Mucosa of gallbladder (tissue), 1 donor: ENCODE data around the gene PHKG2. TPM values are rescaled to one million over a fixed set of nuclear protein-coding genes. Genes with fewer than 3 reads are reported as not detected.
"Not testable (repeated sequence)": the region's sequence is repeated elsewhere in the genome, so short reads cannot be mapped to it uniquely, and the experiment has no call there.

Source experiments
- DNase-seq: peaks from one replicate; pipeline ENCODE4 v3.0.0-alpha.2; 2020; ENCODE audit warnings: low spot score
- total RNA-seq: library from RNA; stranded (reverse); gene quantifications from one replicate; pipeline ENCODE4 v1.2.1, GENCODE V29; 2021
- donor health status: DM: no; HTN: no; CAD: no.

Gene PHKG2, protein sequence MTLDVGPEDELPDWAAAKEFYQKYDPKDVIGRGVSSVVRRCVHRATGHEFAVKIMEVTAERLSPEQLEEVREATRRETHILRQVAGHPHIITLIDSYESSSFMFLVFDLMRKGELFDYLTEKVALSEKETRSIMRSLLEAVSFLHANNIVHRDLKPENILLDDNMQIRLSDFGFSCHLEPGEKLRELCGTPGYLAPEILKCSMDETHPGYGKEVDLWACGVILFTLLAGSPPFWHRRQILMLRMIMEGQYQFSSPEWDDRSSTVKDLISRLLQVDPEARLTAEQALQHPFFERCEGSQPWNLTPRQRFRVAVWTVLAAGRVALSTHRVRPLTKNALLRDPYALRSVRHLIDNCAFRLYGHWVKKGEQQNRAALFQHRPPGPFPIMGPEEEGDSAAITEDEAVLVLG
- total RNA-seq: 39.2 TPM

DNA sequence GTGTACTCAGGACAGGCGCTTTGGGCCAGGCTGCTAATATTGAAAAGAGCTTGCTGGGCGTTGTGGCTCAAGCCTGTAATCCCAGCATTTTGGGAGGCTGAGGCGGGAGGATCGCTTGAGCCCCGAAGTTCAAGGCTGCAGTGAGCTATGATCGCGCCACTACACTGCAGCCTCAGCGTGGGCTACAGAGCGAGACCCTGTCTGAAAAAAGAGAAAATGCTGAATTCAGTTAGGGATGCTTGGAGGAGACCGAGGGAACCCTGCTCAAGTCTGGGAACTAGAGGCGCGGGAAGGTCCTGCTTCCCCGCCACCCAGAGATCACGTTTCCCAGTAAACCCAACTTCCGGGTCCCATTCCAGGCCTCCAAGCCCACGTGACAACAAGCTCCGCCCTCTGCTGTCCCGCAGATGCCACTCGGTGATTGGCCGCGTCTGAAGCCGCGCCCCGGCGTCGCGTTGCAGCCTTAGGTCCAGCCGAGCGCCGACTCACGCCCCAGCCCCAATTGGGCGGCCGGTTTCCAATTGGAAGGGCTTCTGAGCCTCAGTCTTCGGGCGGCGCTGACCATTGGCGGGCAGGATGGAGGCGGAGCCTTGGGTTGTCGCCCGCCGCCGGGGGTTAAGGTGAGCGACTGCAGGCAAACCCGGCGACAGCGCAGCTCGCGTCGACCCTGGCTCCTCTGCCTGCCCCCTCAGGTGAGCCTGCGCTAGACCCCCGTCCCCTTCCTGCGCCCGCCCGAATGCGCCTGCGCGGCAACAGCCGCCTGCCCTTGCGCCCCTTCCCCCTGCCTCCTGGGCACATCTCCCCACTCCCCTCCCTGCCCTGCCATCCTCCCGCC lies at the start of gene PHKG2:
Gene PHKG2, plus strand, starts transcription at position 627 of the 835 bp plus-strand sequence. CDS start 396 bp downstream, outside the sequence.
- DNase-seq: peak; percentile 99

DNA sequence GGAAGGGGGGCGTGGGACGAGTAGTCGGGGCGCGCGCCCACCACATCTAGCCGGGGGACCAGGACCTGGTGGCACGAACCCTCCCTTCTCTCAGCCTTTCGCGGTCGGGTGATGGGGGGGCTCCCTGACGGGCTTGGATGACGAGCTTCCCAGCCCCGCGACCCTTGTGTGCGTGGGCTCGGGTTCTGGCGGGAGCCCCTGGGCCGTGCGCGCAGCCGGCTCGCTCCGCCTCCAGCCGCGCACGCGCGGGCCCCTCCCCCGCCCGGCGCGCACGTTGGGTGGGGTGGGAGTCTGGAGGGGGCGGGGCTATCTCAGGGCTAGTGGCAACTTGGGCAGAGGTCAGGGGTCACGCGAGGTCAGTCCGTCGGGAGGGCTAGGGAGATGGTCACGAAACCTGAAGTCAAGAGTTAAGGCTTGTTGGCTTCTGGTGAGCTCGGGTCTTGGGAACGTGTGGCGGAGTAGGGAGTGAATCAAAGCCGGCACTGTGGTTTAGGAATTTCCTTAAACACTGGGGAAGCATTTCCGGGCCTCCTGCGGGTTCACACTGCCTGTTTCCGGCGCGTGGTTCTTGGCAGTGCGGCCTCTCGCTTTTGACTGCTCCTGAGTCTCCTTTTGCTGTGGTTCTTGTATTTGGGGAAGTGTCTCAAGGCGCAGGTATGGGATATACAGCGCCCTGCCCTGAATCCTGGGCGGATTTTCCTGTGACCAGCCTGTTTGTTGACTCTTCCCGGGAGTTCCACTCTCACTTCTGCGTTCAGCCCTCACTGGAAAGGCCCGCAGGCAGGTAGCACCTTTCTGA lies 49.2 kb upstream of the PHKG2 start, which contains the start of gene SRCAP:
Gene SRCAP, plus strand, starts transcription at position 356 of the 799 bp plus-strand sequence. CDS start 1,654 bp downstream, outside the sequence.
- DNase-seq: peak; percentile 83

DNA sequence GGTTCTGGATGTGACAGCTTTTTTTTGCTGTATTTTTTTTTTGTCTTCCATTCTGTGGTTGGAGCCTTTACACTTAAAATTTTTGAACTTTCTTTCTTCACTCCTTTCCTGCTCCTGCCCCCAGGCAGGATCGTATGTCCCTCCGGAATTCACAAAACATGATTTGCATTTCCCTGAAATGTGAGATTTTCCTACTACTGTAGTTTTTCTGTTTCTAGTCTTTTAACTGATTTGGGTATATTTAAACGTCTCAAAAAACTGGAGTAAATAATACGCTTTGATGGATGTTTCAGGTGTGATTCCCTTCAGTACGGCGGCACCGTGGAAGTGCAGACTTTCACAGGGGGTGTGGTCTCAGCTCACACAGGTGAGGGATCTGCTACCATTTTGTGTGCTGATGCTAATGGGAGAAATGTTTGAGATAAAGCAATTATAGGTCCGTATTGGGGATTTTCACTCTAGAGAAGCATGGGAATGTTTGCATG lies 48.6 kb upstream of the PHKG2 start:
- no peak for DNase-seq

DNA sequence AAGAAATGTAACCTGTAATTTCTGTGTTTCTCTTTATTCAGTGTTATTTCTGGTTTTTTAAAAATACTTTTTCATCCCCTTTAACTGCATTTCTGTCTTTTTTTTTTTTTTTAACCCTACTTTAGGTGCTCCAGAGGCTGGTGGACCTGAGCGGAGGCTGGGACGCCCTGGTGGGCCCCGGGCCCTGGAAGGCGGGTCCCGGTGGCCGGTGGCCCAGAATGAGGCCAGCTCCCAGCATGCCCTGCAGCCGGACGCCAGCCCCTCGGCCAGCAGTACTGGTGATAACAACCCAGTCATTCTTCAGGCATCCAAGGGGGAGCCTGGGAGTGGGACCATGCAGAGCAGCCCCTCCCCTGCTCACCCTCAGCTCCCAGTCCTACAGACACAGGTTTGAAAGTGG lies 47.7 kb upstream of the PHKG2 start:
- DNase-seq: no peak

DNA sequence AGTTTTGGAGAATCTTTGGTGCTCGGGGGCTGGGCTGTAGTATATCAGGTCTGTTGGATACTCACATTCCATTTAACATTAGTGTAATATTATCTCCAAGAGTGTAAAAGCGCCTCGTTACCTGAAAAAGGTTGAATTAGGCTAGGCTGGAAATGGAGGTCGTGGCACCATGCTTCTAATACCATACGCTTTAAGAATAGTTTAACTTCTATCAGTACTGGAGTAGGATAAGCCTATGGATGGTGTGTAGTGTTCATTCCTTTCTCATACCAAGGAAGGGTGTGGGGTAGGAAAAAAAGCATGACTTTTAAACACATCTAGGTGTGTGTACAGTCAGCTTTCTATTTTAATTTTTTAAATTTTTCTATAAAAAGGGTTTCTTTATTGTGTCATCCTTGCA lies 47.3 kb upstream of the PHKG2 start:
- no peak for DNase-seq

DNA sequence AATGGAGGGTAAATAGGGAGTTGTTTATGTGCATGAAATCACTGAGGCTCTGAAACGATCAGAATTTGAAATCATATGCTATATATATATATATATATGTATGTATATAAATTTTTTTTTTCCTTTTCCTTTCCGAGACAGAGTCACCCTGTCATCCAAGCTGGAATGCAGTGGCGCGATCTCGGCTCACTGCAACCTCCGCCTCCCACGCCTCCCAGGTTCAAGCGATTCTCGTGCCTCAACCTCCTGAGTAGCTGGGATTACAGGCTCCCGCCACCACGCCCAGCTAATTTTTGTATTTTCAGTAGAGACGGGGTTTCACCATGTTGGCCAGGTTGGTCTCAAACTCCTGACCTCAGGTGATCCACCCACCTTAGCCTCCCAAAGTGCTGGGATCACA lies 45.2 kb upstream of the PHKG2 start:
- DNase-seq: not testable (repeated sequence)

DNA sequence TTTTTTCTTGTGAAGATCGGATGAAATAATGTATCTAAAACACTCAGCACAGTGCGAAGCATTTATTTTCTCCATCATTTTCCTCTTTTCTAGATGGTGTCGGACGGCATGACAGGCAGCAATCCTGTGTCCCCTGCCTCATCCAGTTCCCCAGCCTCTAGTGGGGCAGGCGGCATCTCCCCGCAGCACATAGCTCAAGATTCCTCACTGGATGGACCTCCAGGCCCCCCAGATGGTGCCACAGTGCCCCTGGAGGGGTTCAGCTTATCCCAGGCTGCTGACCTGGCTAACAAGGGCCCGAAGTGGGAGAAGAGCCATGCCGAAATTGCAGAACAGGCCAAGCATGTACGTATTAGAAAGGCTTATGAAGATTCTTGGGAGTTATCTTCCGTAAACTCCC lies 44.3 kb upstream of the PHKG2 start:
- DNase-seq: no peak

DNA sequence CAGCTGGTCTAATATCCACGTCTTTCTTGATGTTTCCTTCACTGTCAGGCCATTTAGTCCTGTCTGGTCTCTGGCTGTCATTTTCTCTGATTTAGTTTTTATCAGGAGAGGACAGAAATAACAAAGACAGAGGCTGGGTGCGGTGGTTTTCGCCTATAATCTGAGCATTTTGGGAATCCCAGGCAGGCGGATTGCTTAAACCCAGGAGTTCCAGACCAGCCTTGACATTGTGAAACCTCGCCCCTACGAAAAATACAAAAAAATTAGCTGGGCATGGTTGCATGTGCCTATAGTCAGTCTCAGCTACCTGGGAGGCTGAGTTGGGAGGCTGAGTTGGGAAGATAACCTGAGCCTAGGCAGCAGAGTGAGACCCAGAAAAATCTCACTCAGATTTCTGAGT lies 42.2 kb upstream of the PHKG2 start:
- no peak for DNase-seq

DNA sequence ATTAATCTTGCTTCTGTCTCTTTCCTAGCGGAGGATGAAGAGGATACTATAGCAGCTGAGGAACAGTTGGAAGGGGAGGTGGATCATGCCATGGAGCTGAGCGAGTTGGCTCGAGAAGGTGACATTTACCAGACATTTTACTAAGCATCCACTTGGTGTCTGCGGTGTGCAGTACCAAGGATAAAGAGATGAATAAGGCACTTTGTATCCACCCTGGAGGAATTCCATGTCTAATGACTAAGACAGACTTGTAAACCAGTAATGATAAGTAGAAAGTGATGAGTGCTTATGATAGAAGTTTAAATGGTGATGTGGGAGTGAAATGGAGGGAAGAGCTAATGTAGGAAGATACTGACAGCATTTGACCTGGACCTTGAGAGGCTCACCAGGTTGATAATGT lies 37.3 kb upstream of the PHKG2 start:
- DNase-seq: no peak

DNA sequence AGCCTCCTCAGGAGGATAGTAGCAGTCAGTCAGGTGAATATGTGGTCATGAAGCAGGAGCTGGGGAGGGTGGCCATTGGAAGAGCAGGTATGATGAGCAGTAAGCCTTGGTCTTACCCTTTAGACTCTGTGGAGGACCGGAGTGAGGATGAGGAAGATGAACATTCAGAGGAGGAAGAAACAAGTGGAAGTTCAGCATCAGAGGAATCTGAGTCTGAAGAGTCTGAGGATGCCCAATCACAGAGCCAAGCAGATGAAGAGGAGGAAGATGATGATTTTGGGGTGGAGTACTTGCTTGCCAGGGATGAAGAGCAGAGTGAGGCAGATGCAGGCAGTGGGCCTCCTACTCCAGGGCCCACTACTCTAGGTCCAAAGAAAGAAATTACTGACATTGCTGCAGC lies 36.5 kb upstream of the PHKG2 start:
- DNase-seq: no peak

DNA sequence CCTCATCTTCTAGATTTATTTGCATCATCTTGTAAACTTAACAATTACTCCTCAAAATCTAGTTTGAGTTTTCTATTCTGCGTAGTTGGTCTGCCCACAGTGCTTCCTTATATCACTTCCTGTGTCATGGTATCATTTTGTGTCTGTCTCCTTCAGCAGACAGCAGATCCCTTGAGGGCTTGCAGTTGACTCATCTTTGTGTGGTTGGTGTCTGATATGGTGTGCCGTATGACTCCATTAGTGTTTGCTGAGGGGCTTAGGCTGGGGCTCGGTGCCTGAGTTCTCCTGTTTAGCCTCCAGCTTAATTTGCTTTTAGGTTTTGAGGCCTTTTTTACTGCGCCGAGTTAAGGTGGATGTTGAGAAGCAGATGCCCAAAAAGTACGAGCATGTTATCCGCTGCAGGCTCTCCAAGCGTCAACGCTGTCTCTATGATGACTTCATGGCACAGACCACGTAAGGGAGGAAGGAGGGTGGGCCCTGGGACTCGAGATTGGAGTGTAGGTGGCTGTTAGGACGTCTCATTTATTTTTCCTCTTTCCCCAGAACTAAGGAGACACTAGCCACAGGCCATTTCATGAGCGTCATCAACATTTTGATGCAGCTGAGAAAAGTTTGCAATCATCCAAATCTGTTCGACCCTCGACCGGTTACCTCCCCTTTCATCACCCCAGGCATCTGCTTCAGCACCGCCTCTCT lies 32.3 kb upstream of the PHKG2 start:
- no peak for DNase-seq

DNA sequence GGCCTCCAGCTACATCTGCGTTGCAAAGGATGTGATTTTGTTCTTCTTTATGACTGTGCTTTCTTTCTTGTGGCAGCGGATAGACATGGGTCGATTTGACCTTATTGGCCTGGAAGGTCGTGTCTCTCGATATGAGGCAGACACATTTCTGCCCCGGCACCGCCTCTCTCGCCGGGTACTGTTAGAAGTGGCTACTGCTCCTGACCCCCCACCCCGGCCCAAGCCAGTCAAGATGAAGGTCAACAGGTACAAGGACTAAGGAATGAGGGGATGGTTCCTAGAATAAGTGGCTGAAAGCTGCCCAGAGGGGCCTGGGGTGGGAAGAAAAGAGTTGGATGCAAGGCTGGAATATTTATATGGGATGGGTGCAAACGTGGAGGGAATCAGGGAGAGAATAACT lies 28.1 kb upstream of the PHKG2 start:
- no peak for DNase-seq

DNA sequence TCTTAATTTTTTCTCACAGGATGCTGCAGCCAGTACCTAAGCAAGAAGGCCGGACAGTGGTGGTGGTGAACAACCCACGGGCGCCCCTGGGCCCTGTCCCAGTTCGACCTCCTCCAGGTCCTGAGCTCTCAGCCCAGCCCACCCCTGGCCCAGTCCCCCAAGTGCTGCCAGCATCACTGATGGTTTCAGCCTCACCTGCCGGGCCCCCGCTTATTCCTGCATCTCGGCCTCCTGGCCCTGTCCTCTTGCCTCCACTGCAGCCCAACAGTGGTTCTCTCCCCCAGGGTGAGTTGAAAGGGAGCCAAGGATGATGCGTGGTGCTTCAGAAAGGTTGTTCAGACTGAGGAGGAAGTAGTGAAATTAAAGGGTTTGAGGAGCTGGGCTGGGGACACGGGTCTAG lies 27.5 kb upstream of the PHKG2 start:
- no peak for DNase-seq

DNA sequence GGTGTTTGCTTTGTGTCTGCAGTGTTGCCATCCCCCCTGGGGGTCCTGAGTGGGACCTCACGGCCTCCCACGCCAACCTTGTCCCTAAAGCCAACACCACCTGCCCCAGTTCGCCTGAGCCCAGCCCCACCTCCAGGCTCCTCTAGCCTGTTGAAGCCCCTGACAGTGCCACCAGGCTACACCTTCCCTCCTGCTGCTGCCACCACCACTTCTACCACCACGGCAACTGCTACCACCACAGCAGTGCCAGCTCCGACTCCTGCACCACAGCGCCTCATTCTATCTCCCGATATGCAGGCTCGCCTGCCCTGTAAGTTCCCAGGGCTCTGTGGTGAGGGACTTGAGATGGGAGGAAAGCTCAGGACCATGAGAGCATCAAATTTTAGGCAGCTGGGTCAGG lies 27.1 kb upstream of the PHKG2 start:
- no peak for DNase-seq

DNA sequence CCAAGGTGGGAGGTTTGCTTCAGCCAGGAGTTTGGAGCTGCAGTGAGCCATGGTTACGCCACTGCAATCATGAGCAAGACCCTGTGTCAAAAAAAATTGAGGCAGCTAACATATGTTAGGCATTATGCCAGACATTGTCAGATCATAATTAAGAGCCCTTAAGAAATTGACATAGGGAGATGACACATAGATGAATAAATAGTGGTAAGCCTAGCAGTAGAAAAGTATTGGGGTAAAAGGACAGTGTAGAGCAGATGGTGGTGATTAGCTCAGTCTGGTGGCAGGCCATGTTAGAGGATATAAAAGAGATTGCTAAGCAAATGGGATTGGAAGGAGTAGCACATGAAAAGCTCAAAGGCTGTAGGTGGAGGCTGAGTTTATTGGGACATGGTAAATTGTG lies 26.6 kb upstream of the PHKG2 start:
- DNase-seq: no peak

DNA sequence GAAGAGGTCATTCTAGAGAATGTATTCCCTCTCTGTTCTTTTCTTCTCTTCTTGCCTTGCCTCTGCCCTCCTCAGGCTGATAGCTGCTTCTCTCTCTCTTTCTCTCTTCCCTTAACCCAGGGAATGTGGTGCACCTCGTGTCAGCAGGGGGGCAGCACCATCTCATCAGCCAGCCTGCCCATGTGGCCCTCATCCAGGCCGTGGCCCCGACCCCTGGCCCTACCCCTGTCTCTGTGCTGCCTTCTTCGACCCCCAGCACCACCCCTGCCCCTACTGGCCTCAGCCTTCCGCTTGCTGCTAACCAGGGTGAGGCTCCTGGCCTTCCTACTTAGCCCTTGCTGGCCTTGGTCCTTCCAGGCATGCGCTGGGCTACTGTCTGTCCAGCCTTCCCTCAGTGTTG lies 25.8 kb upstream of the PHKG2 start:
- no peak for DNase-seq

DNA sequence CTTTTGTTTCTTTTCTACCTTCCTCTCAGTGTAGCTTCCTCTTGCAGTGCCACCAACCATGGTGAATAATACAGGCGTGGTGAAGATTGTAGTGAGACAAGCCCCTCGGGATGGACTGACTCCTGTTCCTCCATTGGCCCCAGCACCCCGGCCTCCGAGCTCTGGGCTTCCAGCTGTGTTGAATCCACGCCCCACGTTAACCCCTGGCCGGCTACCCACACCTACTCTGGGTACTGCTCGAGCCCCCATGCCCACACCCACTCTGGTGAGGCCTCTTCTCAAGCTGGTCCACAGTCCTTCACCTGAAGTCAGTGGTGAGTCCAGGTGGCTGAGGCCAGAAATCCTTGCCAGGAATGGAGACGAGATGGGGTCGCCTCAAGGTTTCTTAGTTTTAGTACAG lies 25.3 kb upstream of the PHKG2 start:
- no peak for DNase-seq

DNA sequence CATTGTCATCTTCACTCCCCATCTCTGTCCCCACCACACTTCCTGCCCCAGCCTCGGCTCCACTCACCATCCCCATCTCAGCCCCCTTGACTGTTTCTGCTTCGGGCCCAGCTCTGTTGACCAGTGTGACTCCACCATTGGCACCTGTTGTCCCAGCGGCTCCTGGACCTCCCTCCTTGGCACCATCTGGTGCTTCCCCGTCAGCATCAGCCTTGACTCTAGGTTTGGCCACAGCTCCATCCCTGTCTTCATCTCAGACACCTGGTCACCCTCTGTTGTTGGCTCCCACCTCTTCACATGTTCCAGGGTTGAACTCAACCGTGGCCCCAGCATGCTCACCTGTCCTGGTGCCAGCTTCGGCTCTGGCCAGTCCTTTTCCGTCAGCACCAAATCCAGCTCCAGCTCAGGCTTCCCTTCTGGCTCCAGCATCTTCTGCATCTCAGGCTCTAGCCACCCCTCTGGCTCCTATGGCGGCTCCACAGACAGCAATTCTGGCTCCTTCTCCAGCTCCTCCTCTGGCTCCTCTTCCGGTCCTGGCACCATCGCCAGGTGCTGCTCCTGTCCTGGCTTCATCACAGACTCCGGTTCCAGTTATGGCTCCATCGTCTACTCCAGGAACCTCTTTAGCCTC lies 24.4 kb upstream of the PHKG2 start:
- DNase-seq: no peak

DNA sequence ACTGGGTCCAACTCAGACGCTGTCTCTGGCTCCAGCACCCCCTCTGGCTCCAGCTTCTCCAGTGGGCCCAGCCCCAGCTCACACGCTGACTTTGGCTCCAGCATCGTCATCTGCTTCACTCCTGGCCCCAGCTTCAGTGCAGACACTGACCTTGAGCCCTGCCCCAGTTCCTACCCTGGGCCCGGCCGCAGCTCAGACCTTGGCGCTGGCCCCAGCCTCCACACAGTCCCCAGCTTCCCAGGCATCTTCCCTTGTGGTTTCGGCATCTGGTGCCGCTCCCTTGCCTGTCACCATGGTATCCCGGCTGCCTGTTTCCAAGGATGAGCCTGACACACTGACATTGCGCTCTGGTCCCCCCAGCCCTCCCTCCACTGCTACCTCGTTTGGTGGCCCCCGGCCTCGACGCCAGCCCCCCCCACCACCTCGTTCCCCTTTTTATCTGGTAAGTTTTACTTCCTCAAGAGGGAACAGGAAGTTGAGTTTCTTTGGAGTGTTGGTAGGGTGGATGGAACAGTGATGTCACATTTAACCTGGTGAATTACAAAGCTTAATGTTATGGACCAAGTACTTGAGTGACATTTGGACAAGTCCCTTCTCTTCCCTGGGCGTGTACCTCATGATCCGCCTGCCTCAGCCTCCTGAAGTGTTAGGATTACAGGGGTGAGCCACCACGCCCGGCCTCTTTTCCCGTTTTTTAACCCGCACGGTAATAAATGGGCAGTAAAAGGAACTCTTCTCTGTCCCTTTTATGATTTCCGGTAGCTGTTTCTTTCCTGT lies 23.4 kb upstream of the PHKG2 start:
- DNase-seq: no peak

DNA sequence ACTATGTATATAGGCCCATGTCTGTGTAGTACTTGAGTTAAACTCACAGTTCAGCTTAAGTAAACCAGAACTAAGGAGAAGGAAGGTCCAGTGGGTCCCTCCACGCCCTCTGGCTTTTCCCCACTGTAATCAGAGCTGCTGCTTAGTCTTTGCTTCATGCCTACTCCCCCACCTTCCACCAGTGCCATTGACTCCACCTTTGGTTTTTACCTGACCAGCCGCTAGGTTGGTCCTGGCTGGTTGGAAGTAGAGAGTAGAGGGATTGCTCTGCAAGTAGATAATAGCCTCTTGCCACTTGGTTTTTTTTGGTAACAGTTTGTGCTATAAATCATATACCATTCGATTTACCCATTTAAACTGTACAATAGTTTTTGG lies 22.8 kb upstream of the PHKG2 start:
- no peak for DNase-seq
